ENCODE results near the gene CITED1.

The CITED1 gene

GRCh38 chrX:72273718-72274117 is 32.0 kb downstream of the CITED1 start:
- peaks cover 27% of the 10 kb centered on the region for H3K79me2 ChIP-seq (ENCODE audit: insufficient read depth, low read length)
- H3K9ac ChIP-seq (ENCODE audit: low read length): no peak overlapping the region
- no peaks in the 10 kb centered on the region for H3K9me2 ChIP-seq (replicated peaks; ENCODE audit: insufficient read depth, low read length)
- H3K27me3 ChIP-seq (ENCODE audit: low read length): no peaks in the 10 kb centered on the region
- H3K27ac ChIP-seq (ENCODE audit: low read depth, low read length): no peak overlapping the region
- no peak overlapping the region for H3K4me3 ChIP-seq (ENCODE audit: insufficient read depth, low read length, poor library complexity, severe bottlenecking)
- H3K36me3 ChIP-seq (ENCODE audit: low read length): peaks cover 26% of the 10 kb centered on the region
- peaks cover 9% of the 10 kb centered on the region; the same call in 1 of the 2 replicates for H4K20me1 ChIP-seq (ENCODE audit: low read depth, low read length)
- no peak for TF ChIP-seq CTCF (IDR thresholded peaks at IDR 0.05; ENCODE audit: insufficient read depth, low read length, poor library complexity, severe bottlenecking)
- TF ChIP-seq EZH2phosphoT487 (conservative IDR thresholded peaks at IDR 0.05; ENCODE audit: low read length): no peak
- H3K4me2 ChIP-seq (ENCODE audit: low read depth, low read length, poor library complexity, severe bottlenecking): no peak overlapping the region
- H3F3A ChIP-seq (ENCODE audit: insufficient read depth): peaks cover 42% of the 10 kb centered on the region
- H2AFZ ChIP-seq (ENCODE audit: low read depth, low read length, severe bottlenecking): no peak overlapping the region
- no peaks in the 10 kb centered on the region for H3K9me3 ChIP-seq (ENCODE audit: insufficient read depth, low read length)

GRCh38 chrX:72272868-72273267 is 32.8 kb downstream of the CITED1 start:
- TF ChIP-seq CTCF (IDR thresholded peaks at IDR 0.05; ENCODE audit: insufficient read depth, low read length, poor library complexity, severe bottlenecking) (no peak), EZH2phosphoT487 (conservative IDR thresholded peaks at IDR 0.05; ENCODE audit: low read length) (no peak)
- Histone ChIP-seq H3K27ac (ENCODE audit: low read depth, low read length) (no peak overlapping the region), H3K9ac (ENCODE audit: low read length) (no peak overlapping the region), H3K79me2 (ENCODE audit: insufficient read depth, low read length) (peaks cover 27% of the 10 kb centered on the region), H3K9me2 (replicated peaks; ENCODE audit: insufficient read depth, low read length) (no peaks in the 10 kb centered on the region), H2AFZ (ENCODE audit: low read depth, low read length, severe bottlenecking) (no peak overlapping the region), H3F3A (ENCODE audit: insufficient read depth) (peaks cover 42% of the 10 kb centered on the region), H3K4me2 (ENCODE audit: low read depth, low read length, poor library complexity, severe bottlenecking) (no peak overlapping the region), H3K9me3 (ENCODE audit: insufficient read depth, low read length) (no peaks in the 10 kb centered on the region), H4K20me1 (ENCODE audit: low read depth, low read length) (peaks cover 9% of the 10 kb centered on the region; the same call in 1 of the 2 replicates), H3K36me3 (ENCODE audit: low read length) (peaks cover 30% of the 10 kb centered on the region), H3K4me3 (ENCODE audit: insufficient read depth, low read length, poor library complexity, severe bottlenecking) (no peak overlapping the region), H3K27me3 (ENCODE audit: low read length) (no peaks in the 10 kb centered on the region)

- TF ChIP-seq CTCF (IDR thresholded peaks at IDR 0.05; ENCODE audit: insufficient read depth, low read length, poor library complexity, severe bottlenecking) (no peak), EZH2phosphoT487 (conservative IDR thresholded peaks at IDR 0.05; ENCODE audit: low read length) (no peak)
- Histone ChIP-seq H3K79me2 (ENCODE audit: insufficient read depth, low read length) (peaks cover 25% of the 10 kb centered on the region), H3K9me3 (ENCODE audit: insufficient read depth, low read length) (no peaks in the 10 kb centered on the region), H3K36me3 (ENCODE audit: low read length) (peaks cover 30% of the 10 kb centered on the region), H3F3A (ENCODE audit: insufficient read depth) (peaks cover 44% of the 10 kb centered on the region), H3K27me3 (ENCODE audit: low read length) (no peaks in the 10 kb centered on the region), H3K4me3 (ENCODE audit: insufficient read depth, low read length, poor library complexity, severe bottlenecking) (no peak overlapping the region), H3K9me2 (replicated peaks; ENCODE audit: insufficient read depth, low read length) (no peaks in the 10 kb centered on the region), H3K9ac (ENCODE audit: low read length) (no peak overlapping the region), H2AFZ (ENCODE audit: low read depth, low read length, severe bottlenecking) (no peak overlapping the region), H4K20me1 (ENCODE audit: low read depth, low read length) (peaks cover 9% of the 10 kb centered on the region; the same call in 1 of the 2 replicates), H3K4me2 (ENCODE audit: low read depth, low read length, poor library complexity, severe bottlenecking) (no peak overlapping the region), H3K27ac (ENCODE audit: low read depth, low read length) (no peak overlapping the region)
Measured at GRCh38 chrX:72271812-72272211, 33.9 kb downstream of the CITED1 start.
